HEK293 (cell line): ENCODE results near the gene FNDC11.

Source experiments
- SCRT1 ChIP-seq: fragments of 450-650 bp; formaldehyde crosslinking; IDR thresholded peaks from 2 replicates; pipeline ENCODE4 v1.5.1; 2016; ENCODE audit warnings: missing biosample characterization, missing genetic modification characterization, borderline replicate concordance
- SCRT2 ChIP-seq: fragments of 450-650 bp; formaldehyde crosslinking; IDR thresholded peaks from 2 replicates; pipeline ENCODE4 v1.5.1; 2016; ENCODE audit warnings: missing biosample characterization, missing genetic modification characterization
- ZFP69B ChIP-seq: fragments of 450-650 bp; formaldehyde crosslinking; IDR thresholded peaks from 2 replicates; pipeline ENCODE4 v1.5.1; 2016; ENCODE audit warnings: missing biosample characterization, missing genetic modification characterization
- ZNF16 ChIP-seq: fragments of 450-650 bp; formaldehyde crosslinking; IDR thresholded peaks from 2 replicates; pipeline ENCODE4 v1.5.1; 2016; ENCODE audit warnings: low read depth, missing biosample characterization, missing genetic modification characterization
- ZNF426 ChIP-seq: fragments of 450-650 bp; formaldehyde crosslinking; IDR thresholded peaks from 2 replicates; pipeline ENCODE4 v1.5.1; 2017; ENCODE audit warnings: missing biosample characterization, missing genetic modification characterization, mild to moderate bottlenecking, inconsistent platforms, moderate library complexity
- ZNF433 ChIP-seq: fragments of 450-650 bp; formaldehyde crosslinking; IDR thresholded peaks from 2 replicates; pipeline ENCODE4 v1.5.1; 2016; ENCODE audit warnings: missing biosample characterization, missing genetic modification characterization, low read depth
- ZNF561 ChIP-seq: fragments of 450-650 bp; IDR thresholded peaks from 2 replicates; pipeline ENCODE4 v1.5.1; 2018; ENCODE audit warnings: missing biosample characterization, missing genetic modification characterization, borderline replicate concordance
- ZNF600 ChIP-seq: fragments of 450-650 bp; formaldehyde crosslinking; IDR thresholded peaks from 2 replicates; pipeline ENCODE4 v1.5.1; 2016; ENCODE audit warnings: missing biosample characterization, missing genetic modification characterization
- ZNF707 ChIP-seq: fragments of 450-650 bp; formaldehyde crosslinking; IDR thresholded peaks from 2 replicates; pipeline ENCODE4 v1.5.1; 2016; ENCODE audit warnings: missing biosample characterization, missing genetic modification characterization
- ZNF747 ChIP-seq: fragments of 450-650 bp; formaldehyde crosslinking; IDR thresholded peaks from 2 replicates; pipeline ENCODE4 v1.5.1; 2016; ENCODE audit warnings: missing biosample characterization, missing genetic modification characterization
- ZNF768 ChIP-seq: fragments of 450-650 bp; formaldehyde crosslinking; IDR thresholded peaks from 2 replicates; pipeline ENCODE4 v1.5.1; 2018; ENCODE audit warnings: missing biosample characterization, mild to moderate bottlenecking, missing genetic modification characterization
- TF ChIP-seq, protein P1 (sequence below): fragments of 450-650 bp; formaldehyde crosslinking; IDR thresholded peaks from 2 replicates; pipeline ENCODE4 v1.5.1; 2016; ENCODE audit warnings: missing biosample characterization, missing genetic modification characterization
- TF ChIP-seq, protein P2 (sequence below): fragments of 450-650 bp; formaldehyde crosslinking; IDR thresholded peaks from 2 replicates; pipeline ENCODE4 v1.5.1; 2016; ENCODE audit warnings: missing biosample characterization, missing genetic modification characterization
- TF ChIP-seq, protein P3 (sequence below): fragments of 450-650 bp; formaldehyde crosslinking; IDR thresholded peaks from 2 replicates; pipeline ENCODE4 v1.5.0; 2017; ENCODE audit warnings: missing biosample characterization, missing genetic modification characterization, borderline replicate concordance
- TF ChIP-seq, protein P4 (sequence below): fragments of 450-650 bp; formaldehyde crosslinking; IDR thresholded peaks from 2 replicates; pipeline ENCODE4 v1.5.1; 2016; ENCODE audit warnings: missing biosample characterization, missing genetic modification characterization
- TF ChIP-seq, protein P5 (sequence below): fragments of 450-650 bp; formaldehyde crosslinking; IDR thresholded peaks from 2 replicates; pipeline ENCODE4 v1.5.1; 2016; ENCODE audit warnings: missing biosample characterization, missing genetic modification characterization
- TF ChIP-seq, protein P6 (sequence below): fragments of 450-650 bp; formaldehyde crosslinking; IDR thresholded peaks from 2 replicates; pipeline ENCODE4 v1.5.1; 2016; ENCODE audit warnings: missing biosample characterization, missing genetic modification characterization
- TF ChIP-seq, protein P7 (sequence below): fragments of 450-650 bp; formaldehyde crosslinking; IDR thresholded peaks from 2 replicates; pipeline ENCODE4 v1.5.1; 2016; ENCODE audit warnings: missing biosample characterization, missing genetic modification characterization
- TF ChIP-seq, protein P8 (sequence below): fragments of 450-650 bp; formaldehyde crosslinking; IDR thresholded peaks from 2 replicates; pipeline ENCODE4 v1.5.1; 2016; ENCODE audit warnings: missing biosample characterization, missing genetic modification characterization
- TF ChIP-seq, protein P9 (sequence below): fragments of 450-650 bp; formaldehyde crosslinking; IDR thresholded peaks from 2 replicates; pipeline ENCODE4 v1.5.1; 2016; ENCODE audit warnings: missing biosample characterization, missing genetic modification characterization

FNDC11 gene

DNA sequence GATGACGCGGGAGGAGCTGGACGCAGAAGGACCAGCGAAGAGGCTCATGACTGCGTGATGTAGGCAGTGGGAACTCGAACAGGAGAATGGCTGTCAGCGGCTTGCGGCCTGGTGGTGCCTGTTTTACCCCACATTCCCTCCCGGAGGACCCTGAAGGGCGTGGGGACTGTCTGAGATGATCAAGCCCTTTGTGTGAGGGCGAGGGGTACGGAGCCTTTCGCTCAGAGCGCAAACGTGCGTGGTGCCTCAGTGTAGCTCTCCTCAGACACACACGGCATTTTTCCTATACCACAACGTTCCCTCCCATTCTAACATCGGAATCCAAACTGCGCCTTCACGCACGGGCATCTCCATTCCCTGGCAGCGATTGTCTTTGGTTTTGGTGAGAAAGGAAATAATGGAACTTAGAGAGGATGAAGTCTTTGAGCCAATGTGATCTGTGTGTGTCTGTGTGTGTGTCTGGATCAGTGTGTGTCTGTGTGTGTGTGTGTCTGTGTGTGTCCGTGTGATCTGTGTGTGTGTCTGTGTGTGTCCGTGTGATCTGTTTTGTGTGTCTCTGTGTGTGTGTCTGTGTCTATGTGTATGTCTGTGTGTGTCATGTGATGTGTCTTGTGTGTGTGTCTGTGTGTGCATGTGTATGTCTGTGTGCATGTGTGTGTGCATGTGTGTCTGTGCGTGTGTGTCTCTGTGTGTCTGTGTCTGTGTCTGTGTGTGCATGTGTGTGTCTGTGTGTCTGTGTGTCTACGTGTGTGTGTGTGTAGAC lies 22.1 kb upstream of the FNDC11 start (continued):
- TF ChIP-seq ZNF16 (tag by site-specific recombination) = no peak
- TF ChIP-seq, protein P1, sequence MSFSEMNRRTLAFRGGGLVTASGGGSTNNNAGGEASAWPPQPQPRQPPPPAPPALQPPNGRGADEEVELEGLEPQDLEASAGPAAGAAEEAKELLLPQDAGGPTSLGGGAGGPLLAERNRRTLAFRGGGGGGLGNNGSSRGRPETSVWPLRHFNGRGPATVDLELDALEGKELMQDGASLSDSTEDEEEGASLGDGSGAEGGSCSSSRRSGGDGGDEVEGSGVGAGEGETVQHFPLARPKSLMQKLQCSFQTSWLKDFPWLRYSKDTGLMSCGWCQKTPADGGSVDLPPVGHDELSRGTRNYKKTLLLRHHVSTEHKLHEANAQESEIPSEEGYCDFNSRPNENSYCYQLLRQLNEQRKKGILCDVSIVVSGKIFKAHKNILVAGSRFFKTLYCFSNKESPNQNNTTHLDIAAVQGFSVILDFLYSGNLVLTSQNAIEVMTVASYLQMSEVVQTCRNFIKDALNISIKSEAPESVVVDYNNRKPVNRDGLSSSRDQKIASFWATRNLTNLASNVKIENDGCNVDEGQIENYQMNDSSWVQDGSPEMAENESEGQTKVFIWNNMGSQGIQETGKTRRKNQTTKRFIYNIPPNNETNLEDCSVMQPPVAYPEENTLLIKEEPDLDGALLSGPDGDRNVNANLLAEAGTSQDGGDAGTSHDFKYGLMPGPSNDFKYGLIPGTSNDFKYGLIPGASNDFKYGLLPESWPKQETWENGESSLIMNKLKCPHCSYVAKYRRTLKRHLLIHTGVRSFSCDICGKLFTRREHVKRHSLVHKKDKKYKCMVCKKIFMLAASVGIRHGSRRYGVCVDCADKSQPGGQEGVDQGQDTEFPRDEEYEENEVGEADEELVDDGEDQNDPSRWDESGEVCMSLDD (tag by site-specific recombination) = 0 out of 2 replicates have a peak, but pooled peaks have one; percentile 54
- TF ChIP-seq, protein P2, sequence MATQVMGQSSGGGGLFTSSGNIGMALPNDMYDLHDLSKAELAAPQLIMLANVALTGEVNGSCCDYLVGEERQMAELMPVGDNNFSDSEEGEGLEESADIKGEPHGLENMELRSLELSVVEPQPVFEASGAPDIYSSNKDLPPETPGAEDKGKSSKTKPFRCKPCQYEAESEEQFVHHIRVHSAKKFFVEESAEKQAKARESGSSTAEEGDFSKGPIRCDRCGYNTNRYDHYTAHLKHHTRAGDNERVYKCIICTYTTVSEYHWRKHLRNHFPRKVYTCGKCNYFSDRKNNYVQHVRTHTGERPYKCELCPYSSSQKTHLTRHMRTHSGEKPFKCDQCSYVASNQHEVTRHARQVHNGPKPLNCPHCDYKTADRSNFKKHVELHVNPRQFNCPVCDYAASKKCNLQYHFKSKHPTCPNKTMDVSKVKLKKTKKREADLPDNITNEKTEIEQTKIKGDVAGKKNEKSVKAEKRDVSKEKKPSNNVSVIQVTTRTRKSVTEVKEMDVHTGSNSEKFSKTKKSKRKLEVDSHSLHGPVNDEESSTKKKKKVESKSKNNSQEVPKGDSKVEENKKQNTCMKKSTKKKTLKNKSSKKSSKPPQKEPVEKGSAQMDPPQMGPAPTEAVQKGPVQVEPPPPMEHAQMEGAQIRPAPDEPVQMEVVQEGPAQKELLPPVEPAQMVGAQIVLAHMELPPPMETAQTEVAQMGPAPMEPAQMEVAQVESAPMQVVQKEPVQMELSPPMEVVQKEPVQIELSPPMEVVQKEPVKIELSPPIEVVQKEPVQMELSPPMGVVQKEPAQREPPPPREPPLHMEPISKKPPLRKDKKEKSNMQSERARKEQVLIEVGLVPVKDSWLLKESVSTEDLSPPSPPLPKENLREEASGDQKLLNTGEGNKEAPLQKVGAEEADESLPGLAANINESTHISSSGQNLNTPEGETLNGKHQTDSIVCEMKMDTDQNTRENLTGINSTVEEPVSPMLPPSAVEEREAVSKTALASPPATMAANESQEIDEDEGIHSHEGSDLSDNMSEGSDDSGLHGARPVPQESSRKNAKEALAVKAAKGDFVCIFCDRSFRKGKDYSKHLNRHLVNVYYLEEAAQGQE (tag by site-specific recombination) = no peak
- TF ChIP-seq, protein P3, sequence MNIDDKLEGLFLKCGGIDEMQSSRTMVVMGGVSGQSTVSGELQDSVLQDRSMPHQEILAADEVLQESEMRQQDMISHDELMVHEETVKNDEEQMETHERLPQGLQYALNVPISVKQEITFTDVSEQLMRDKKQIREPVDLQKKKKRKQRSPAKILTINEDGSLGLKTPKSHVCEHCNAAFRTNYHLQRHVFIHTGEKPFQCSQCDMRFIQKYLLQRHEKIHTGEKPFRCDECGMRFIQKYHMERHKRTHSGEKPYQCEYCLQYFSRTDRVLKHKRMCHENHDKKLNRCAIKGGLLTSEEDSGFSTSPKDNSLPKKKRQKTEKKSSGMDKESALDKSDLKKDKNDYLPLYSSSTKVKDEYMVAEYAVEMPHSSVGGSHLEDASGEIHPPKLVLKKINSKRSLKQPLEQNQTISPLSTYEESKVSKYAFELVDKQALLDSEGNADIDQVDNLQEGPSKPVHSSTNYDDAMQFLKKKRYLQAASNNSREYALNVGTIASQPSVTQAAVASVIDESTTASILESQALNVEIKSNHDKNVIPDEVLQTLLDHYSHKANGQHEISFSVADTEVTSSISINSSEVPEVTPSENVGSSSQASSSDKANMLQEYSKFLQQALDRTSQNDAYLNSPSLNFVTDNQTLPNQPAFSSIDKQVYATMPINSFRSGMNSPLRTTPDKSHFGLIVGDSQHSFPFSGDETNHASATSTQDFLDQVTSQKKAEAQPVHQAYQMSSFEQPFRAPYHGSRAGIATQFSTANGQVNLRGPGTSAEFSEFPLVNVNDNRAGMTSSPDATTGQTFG = no peak
- TF ChIP-seq, protein P4, sequence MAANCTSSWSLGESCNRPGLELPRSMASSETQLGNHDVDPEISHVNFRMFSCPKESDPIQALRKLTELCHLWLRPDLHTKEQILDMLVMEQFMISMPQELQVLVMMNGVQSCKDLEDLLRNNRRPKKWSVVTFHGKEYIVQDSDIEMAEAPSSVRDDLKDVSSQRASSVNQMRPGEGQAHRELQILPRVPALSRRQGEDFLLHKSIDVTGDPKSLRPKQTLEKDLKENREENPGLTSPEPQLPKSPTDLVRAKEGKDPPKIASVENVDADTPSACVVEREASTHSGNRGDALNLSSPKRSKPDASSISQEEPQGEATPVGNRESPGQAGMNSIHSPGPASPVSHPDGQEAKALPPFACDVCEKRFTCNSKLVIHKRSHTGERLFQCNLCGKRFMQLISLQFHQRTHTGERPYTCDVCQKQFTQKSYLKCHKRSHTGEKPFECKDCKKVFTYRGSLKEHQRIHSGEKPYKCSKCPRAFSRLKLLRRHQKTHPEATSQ (tag by site-specific recombination) = no peak
- TF ChIP-seq, protein P5, sequence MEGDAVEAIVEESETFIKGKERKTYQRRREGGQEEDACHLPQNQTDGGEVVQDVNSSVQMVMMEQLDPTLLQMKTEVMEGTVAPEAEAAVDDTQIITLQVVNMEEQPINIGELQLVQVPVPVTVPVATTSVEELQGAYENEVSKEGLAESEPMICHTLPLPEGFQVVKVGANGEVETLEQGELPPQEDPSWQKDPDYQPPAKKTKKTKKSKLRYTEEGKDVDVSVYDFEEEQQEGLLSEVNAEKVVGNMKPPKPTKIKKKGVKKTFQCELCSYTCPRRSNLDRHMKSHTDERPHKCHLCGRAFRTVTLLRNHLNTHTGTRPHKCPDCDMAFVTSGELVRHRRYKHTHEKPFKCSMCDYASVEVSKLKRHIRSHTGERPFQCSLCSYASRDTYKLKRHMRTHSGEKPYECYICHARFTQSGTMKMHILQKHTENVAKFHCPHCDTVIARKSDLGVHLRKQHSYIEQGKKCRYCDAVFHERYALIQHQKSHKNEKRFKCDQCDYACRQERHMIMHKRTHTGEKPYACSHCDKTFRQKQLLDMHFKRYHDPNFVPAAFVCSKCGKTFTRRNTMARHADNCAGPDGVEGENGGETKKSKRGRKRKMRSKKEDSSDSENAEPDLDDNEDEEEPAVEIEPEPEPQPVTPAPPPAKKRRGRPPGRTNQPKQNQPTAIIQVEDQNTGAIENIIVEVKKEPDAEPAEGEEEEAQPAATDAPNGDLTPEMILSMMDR (tag by site-specific recombination) = no peak
- TF ChIP-seq, protein P6, sequence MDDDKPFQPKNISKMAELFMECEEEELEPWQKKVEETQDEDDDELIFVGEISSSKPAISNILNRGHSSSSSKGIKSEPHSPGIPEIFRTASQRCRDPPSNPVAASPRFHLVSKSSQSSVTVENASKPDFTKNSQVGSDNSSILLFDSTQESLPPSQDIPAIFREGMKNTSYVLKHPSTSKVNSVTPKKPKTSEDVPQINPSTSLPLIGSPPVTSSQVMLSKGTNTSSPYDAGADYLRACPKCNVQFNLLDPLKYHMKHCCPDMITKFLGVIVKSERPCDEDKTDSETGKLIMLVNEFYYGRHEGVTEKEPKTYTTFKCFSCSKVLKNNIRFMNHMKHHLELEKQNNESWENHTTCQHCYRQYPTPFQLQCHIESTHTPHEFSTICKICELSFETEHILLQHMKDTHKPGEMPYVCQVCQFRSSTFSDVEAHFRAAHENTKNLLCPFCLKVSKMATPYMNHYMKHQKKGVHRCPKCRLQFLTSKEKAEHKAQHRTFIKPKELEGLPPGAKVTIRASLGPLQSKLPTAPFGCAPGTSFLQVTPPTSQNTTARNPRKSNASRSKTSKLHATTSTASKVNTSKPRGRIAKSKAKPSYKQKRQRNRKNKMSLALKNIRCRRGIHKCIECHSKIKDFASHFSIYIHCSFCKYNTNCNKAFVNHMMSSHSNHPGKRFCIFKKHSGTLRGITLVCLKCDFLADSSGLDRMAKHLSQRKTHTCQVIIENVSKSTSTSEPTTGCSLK (tag by site-specific recombination) = no peak
- no peak for TF ChIP-seq ZNF561 (tag by site-specific recombination)
- TF ChIP-seq SCRT2 = no peak
- TF ChIP-seq ZNF707 (tag by site-specific recombination) = peak; percentile 52; the same call in 1 of the 2 replicates
- TF ChIP-seq ZNF433 (tag by site-specific recombination) = no peak
- TF ChIP-seq SCRT1 (tag by site-specific recombination) = no peak
- no peak for TF ChIP-seq ZNF426 (tag by site-specific recombination)
- no peak for TF ChIP-seq ZNF747 (tag by site-specific recombination)
- no peak for TF ChIP-seq ZNF768 (tag by site-specific recombination)
- TF ChIP-seq, protein P7, sequence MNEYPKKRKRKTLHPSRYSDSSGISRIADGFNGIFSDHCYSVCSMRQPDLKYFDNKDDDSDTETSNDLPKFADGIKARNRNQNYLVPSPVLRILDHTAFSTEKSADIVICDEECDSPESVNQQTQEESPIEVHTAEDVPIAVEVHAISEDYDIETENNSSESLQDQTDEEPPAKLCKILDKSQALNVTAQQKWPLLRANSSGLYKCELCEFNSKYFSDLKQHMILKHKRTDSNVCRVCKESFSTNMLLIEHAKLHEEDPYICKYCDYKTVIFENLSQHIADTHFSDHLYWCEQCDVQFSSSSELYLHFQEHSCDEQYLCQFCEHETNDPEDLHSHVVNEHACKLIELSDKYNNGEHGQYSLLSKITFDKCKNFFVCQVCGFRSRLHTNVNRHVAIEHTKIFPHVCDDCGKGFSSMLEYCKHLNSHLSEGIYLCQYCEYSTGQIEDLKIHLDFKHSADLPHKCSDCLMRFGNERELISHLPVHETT = peak; percentile 79
- peak; percentile 83 for TF ChIP-seq ZNF600
- TF ChIP-seq, protein P8, sequence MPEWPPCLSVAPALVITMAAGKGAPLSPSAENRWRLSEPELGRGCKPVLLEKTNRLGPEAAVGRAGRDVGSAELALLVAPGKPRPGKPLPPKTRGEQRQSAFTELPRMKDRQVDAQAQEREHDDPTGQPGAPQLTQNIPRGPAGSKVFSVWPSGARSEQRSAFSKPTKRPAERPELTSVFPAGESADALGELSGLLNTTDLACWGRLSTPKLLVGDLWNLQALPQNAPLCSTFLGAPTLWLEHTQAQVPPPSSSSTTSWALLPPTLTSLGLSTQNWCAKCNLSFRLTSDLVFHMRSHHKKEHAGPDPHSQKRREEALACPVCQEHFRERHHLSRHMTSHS = no peak
- TF ChIP-seq, protein P9, sequence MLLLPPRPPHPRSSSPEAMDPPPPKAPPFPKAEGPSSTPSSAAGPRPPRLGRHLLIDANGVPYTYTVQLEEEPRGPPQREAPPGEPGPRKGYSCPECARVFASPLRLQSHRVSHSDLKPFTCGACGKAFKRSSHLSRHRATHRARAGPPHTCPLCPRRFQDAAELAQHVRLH (tag by site-specific recombination) = no peak
- TF ChIP-seq ZFP69B (tag by site-specific recombination) = peak; percentile 78
